A673 (cell line): Measurements from ENCODE around the gene TUBB. TPM values are rescaled to one million over a fixed set of nuclear protein-coding genes. Genes with fewer than 3 reads are reported as not detected.

Source experiments
- BruUV-seq: library from RNA; stranded (reverse); fragments of 400-500 nt; replicated peaks from 2 replicates; lab custom pipeline; 2021; lab: Mats Ljungman, UMichigan
- CTCF ChIA-PET: fragments of 300-600 bp; sonication (Branson Sonifier 250); formaldehyde crosslinking; loops from one replicate; lab custom pipeline; 2022; ENCODE audit warnings: antibody characterized with exemption; lab: Charles Lee
- POLR2A ChIA-PET: fragments of 300-600 bp; sonication (Branson Sonifier 250); formaldehyde crosslinking; loops from one replicate; lab custom pipeline; 2022; ENCODE audit warnings: antibody characterized with exemption; ENCODE audit not compliant: low non-redundant PET; lab: Charles Lee
- DNase-seq: peaks from one replicate; pipeline ENCODE4 v3.0.0-alpha.2; 2015; ENCODE audit warnings: low spot score
- H3K27ac ChIP-seq: fragments of 200-600 bp; sonication (generic); 2 replicates; pipeline ENCODE4 v1.5.1; 2016; ENCODE audit warnings: mixed run types, low read depth, mild to moderate bottlenecking, mixed read lengths, antibody characterized with exemption, low read length; ENCODE audit not compliant: poor library complexity, severe bottlenecking
- H3K27me3 ChIP-seq: fragments of 200-600 bp; sonication (generic); replicated peaks from 2 replicates; pipeline ENCODE4 v1.6.1; 2017; ENCODE audit warnings: mixed run types, low read depth, mild to moderate bottlenecking, mixed read lengths, antibody characterized with exemption, low read length; ENCODE audit not compliant: insufficient read depth, poor library complexity
- H3K36me3 ChIP-seq: fragments of 200-600 bp; sonication (generic); 2 replicates; pipeline ENCODE4 v1.6.1; 2016; ENCODE audit warnings: mixed run types, mild to moderate bottlenecking, mixed read lengths, antibody characterized with exemption, low read length; ENCODE audit not compliant: insufficient read depth, poor library complexity, severe bottlenecking
- H3K4me1 ChIP-seq: fragments of 200-600 bp; sonication (generic); 2 replicates; pipeline ENCODE4 v1.6.1; 2017; ENCODE audit warnings: mixed run types, mild to moderate bottlenecking, mixed read lengths, antibody characterized with exemption, low read length; ENCODE audit not compliant: insufficient read depth, poor library complexity, severe bottlenecking
- H3K4me3 ChIP-seq: fragments of 200-600 bp; sonication (generic); 2 replicates; pipeline ENCODE4 v1.5.1; 2016; ENCODE audit warnings: low read depth, mixed run types, mild to moderate bottlenecking, mixed read lengths, low read length; ENCODE audit not compliant: poor library complexity, severe bottlenecking
- H3K9me3 ChIP-seq: fragments of 200-600 bp; sonication (generic); 2 replicates; pipeline ENCODE4 v1.6.1; 2016; ENCODE audit warnings: mixed run types, low read depth, mild to moderate bottlenecking, mixed read lengths, antibody characterized with exemption, low read length; ENCODE audit not compliant: poor library complexity, severe bottlenecking
- CTCF ChIP-seq: fragments of 300-800, 200-600 bp; sonication (generic); conservative IDR thresholded peaks from 2 replicates; pipeline ENCODE4 v1.5.1; 2017; ENCODE audit warnings: low read depth, mild to moderate bottlenecking, antibody characterized with exemption, low read length, moderate library complexity, mixed read lengths
- EZH2 ChIP-seq: fragments of 200-600 bp; sonication (generic); IDR thresholded peaks from 2 replicates; pipeline ENCODE4 v1.6.1; 2017; ENCODE audit warnings: borderline replicate concordance, low read depth, mild to moderate bottlenecking, mixed read lengths, antibody characterized with exemption, low read length; ENCODE audit not compliant: poor library complexity, severe bottlenecking
- intact Hi-C: fragments of 100-400 bp; cut with micrococcal nuclease; formaldehyde crosslinking; loops from one replicate; pipeline ENCODE4 v1.10.0; 2022; ENCODE audit not compliant: unreplicated experiment
- total RNA-seq: library from RNA; stranded (reverse); gene quantifications from 2 replicates; pipeline ENCODE4 v1.2.3, GENCODE V29; 2021

The TUBB gene
- total RNA-seq, 1 experiment from 2014 or later, result 1,936 TPM

GRCh38 chr6:30767158-30767943 lies 47.2 kb downstream of the TUBB start:
- no peak for DNase-seq
- POLR2A ChIA-PET, result interaction anchor here (0.6 kb wide), 1 partner anchor 125 kb away, joined by 6 read pairs; no protein-coding TSS in a partner anchor
- no peaks in the 10 kb centered on the region for H3K36me3 ChIP-seq
- no peaks in the 10 kb centered on the region for H3K9me3 ChIP-seq
- CTCF ChIA-PET, result no interaction called here
- no peaks in the 10 kb centered on the region for H3K27me3 ChIP-seq
- H3K4me3 ChIP-seq, result no peak overlapping the region
- intact Hi-C loops, result no loop called here
- no TSS peak for BruUV-seq
- TF ChIP-seq EZH2 (no peak), CTCF (no peak)
- H3K4me1 ChIP-seq, result peaks cover 33% of the 10 kb centered on the region
- no peak overlapping the region for H3K27ac ChIP-seq

- BruUV-seq, result no TSS peak
- no peaks in the 10 kb centered on the region for H3K36me3 ChIP-seq
- H3K27ac ChIP-seq, result no peak overlapping the region
- intact Hi-C loops, result no loop called here
- H3K27me3 ChIP-seq, result no peaks in the 10 kb centered on the region
- POLR2A ChIA-PET, result no interaction called here
- H3K4me1 ChIP-seq, result peaks cover 33% of the 10 kb centered on the region
- CTCF ChIA-PET, result no interaction called here
- H3K4me3 ChIP-seq, result no peak overlapping the region
- TF ChIP-seq CTCF, result no peak
- TF ChIP-seq EZH2, result no peak
- no peak for DNase-seq
- no peaks in the 10 kb centered on the region for H3K9me3 ChIP-seq
These were observed 47.8 kb downstream of the TUBB start for GRCh38 chr6:30767944-30768301.

- Histone ChIP-seq H3K27me3 (no peaks in the 10 kb centered on the region), H3K36me3 (no peaks in the 10 kb centered on the region), H3K4me1 (peaks cover 30% of the 10 kb centered on the region), H3K27ac (no peak overlapping the region), H3K9me3 (no peaks in the 10 kb centered on the region), H3K4me3 (no peak overlapping the region)
- ChIA-PET POLR2A (interaction anchor here (0.7 kb wide), 1 partner anchor 11 kb away, joined by 3 read pairs; no protein-coding TSS in a partner anchor), CTCF (no interaction called here)
- DNase-seq, result no peak
- BruUV-seq, result no TSS peak
- intact Hi-C loops, result no loop called here
- TF ChIP-seq EZH2, result no peak
- TF ChIP-seq CTCF, result no peak
These were observed 48.5 kb downstream of the TUBB start for GRCh38 chr6:30768634-30769087.
